Smooth muscle cell (in vitro differentiated cells): Measurements from ENCODE around the gene C1QTNF4. TPM values are rescaled to one million over a fixed set of nuclear protein-coding genes. Genes with fewer than 3 reads are reported as not detected.

ENCODE experiments used
- DNase-seq: peaks from one replicate; lab custom pipeline; 2025; ENCODE audit not compliant: unreplicated experiment; lab: John Stamatoyannopoulos, UW
- H2AFZ ChIP-seq: fragments of 200-600 bp; sonication (generic); 2 replicates; pipeline ENCODE4 v1.6.0; 2016; ENCODE audit warnings: antibody characterized with exemption, low read depth, mild to moderate bottlenecking
- H3F3A ChIP-seq: fragments of 200-600 bp; sonication (generic); 2 replicates; pipeline ENCODE4 v1.6.0; 2017; ENCODE audit warnings: antibody characterized with exemption, low read depth
- H3K27ac ChIP-seq: fragments of 200-600 bp; sonication (generic); 2 replicates; pipeline ENCODE4 v1.5.1; 2016; ENCODE audit warnings: low read depth, mild to moderate bottlenecking
- H3K27me3 ChIP-seq: fragments of 200-600 bp; sonication (generic); 2 replicates; pipeline ENCODE4 v1.6.1; 2016; ENCODE audit warnings: low read depth, mild to moderate bottlenecking
- H3K36me3 ChIP-seq: fragments of 200-600 bp; sonication (generic); 2 replicates; pipeline ENCODE4 v1.5.1; 2016; ENCODE audit warnings: low read depth
- H3K4me1 ChIP-seq: fragments of 200-600 bp; sonication (generic); 2 replicates; pipeline ENCODE4 v1.5.1; 2016; ENCODE audit warnings: low read depth
- H3K4me2 ChIP-seq: fragments of 200-600 bp; sonication (generic); 2 replicates; pipeline ENCODE4 v1.6.0; 2016; ENCODE audit warnings: mild to moderate bottlenecking
- H3K4me3 ChIP-seq: fragments of 200-600 bp; sonication (generic); 2 replicates; pipeline ENCODE4 v1.5.1; 2016; ENCODE audit warnings: mild to moderate bottlenecking
- H3K79me2 ChIP-seq: fragments of 200-600 bp; sonication (generic); 2 replicates; pipeline ENCODE4 v1.6.0; 2016; ENCODE audit warnings: low read depth, mild to moderate bottlenecking
- H3K9ac ChIP-seq: fragments of 200-600 bp; sonication (generic); 2 replicates; pipeline ENCODE4 v1.6.0; 2016; ENCODE audit warnings: low read depth
- H3K9me3 ChIP-seq: fragments of 200-600 bp; sonication (generic); replicated peaks from 2 replicates; pipeline ENCODE4 v1.5.1; 2016; ENCODE audit warnings: low read depth
- H4K20me1 ChIP-seq: fragments of 200-600 bp; sonication (generic); 2 replicates; pipeline ENCODE4 v1.6.0; 2016; ENCODE audit warnings: low read depth
- WGBS: methylation state at CpG from one replicate; pipeline ENCODE4 v1.1.7; 2016; ENCODE audit warnings: low lambda C conversion rate; 5-methylcytosine and 5-hydroxymethylcytosine counted together
- polyA plus RNA-seq: library from polyadenylated mRNA; unstranded; fragments of >200 nt; fragmentation: Nextera tagmentation; extraction: Ambion mirVana; gene quantifications from 2 replicates; pipeline ENCODE4 v1.2.1, GENCODE V29; 2016
- total RNA-seq: library from RNA; depleted of rRNA; stranded (reverse); fragments of >200 nt; gene quantifications from 2 replicates; pipeline ENCODE4 v1.2.3, GENCODE V29; 2014
- TF ChIP-seq, protein P1 (sequence below): fragments of 200-600 bp; sonication (generic); IDR thresholded peaks from 2 replicates; pipeline ENCODE4 v1.5.1; 2017; ENCODE audit warnings: borderline replicate concordance, mild to moderate bottlenecking, antibody characterized with exemption; ENCODE audit not compliant: insufficient read depth, poor library complexity, severe bottlenecking

C1QTNF4 gene
- total and polyA plus RNA-seq, 2 experiments from 2014 or later = 1.0 to 1.3 TPM

GRCh38 chr11:47631473-47631872 lies 37.3 kb upstream of the C1QTNF4 start:
- WGBS = 80% methylated on average over 5 of the region's 5 CpGs
- H3K27ac ChIP-seq = no peak overlapping the region
- DNase-seq = no peak
- H3K27me3 ChIP-seq = no peaks in the 10 kb centered on the region
- no peak overlapping the region for H3K9ac ChIP-seq
- no peaks in the 10 kb centered on the region for H3K9me3 ChIP-seq
- TF ChIP-seq, protein P1, sequence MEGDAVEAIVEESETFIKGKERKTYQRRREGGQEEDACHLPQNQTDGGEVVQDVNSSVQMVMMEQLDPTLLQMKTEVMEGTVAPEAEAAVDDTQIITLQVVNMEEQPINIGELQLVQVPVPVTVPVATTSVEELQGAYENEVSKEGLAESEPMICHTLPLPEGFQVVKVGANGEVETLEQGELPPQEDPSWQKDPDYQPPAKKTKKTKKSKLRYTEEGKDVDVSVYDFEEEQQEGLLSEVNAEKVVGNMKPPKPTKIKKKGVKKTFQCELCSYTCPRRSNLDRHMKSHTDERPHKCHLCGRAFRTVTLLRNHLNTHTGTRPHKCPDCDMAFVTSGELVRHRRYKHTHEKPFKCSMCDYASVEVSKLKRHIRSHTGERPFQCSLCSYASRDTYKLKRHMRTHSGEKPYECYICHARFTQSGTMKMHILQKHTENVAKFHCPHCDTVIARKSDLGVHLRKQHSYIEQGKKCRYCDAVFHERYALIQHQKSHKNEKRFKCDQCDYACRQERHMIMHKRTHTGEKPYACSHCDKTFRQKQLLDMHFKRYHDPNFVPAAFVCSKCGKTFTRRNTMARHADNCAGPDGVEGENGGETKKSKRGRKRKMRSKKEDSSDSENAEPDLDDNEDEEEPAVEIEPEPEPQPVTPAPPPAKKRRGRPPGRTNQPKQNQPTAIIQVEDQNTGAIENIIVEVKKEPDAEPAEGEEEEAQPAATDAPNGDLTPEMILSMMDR = no peak
- no peaks in the 10 kb centered on the region for H3K4me1 ChIP-seq
- no peak overlapping the region for H3K4me2 ChIP-seq
- H3K36me3 ChIP-seq = peaks cover 40% of the 10 kb centered on the region
- no peaks in the 10 kb centered on the region for H3K79me2 ChIP-seq
- H3F3A ChIP-seq = no peaks in the 10 kb centered on the region
- H3K4me3 ChIP-seq = no peak overlapping the region
- H2AFZ ChIP-seq = no peak overlapping the region
- H4K20me1 ChIP-seq = peaks cover 5% of the 10 kb centered on the region

DNA sequence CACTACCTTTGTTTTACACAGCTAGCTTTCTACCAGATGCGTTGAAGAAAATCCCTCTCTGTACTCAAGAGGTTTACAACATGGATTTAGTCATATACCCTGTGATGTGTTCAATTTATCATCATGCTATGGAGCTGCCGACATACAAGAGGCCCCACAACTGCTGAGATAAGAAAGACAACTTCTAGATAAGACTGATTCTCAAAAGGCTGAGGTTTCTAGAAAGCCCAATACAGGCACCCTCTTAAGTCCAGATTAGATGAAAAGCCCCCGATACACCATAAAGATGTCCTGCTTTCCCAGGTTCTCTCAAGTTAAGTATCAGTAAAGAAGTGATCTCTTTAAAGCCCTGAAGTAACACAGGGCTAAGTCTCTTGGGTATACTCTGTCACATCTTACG lies 33.8 kb upstream of the C1QTNF4 start:
- Histone ChIP-seq H3K9me3 (no peaks in the 10 kb centered on the region), H3K36me3 (peaks cover 42% of the 10 kb centered on the region), H3F3A (no peaks in the 10 kb centered on the region), H3K4me1 (no peaks in the 10 kb centered on the region), H2AFZ (no peak overlapping the region), H3K9ac (no peak overlapping the region), H3K4me2 (no peak overlapping the region), H4K20me1 (peaks cover 5% of the 10 kb centered on the region), H3K27me3 (no peaks in the 10 kb centered on the region), H3K79me2 (no peaks in the 10 kb centered on the region), H3K27ac (no peak overlapping the region), H3K4me3 (no peak overlapping the region)
- TF ChIP-seq, protein P1 = no peak
- WGBS = 37% methylated on average over 4 of the region's 4 CpGs
- DNase-seq = no peak

- peaks cover 43% of the 10 kb centered on the region for H3K36me3 ChIP-seq
- no peak for DNase-seq
- H3F3A ChIP-seq = no peaks in the 10 kb centered on the region
- no peak overlapping the region for H3K4me2 ChIP-seq
- no peaks in the 10 kb centered on the region for H3K79me2 ChIP-seq
- no peak overlapping the region for H3K27ac ChIP-seq
- no peaks in the 10 kb centered on the region for H3K27me3 ChIP-seq
- peaks cover 5% of the 10 kb centered on the region for H4K20me1 ChIP-seq
- no peak overlapping the region for H3K9ac ChIP-seq
- no peaks in the 10 kb centered on the region for H3K4me1 ChIP-seq
- TF ChIP-seq, protein P1 = no peak
- 98% methylated on average over 8 of the region's 8 CpGs for WGBS
- no peak overlapping the region for H3K4me3 ChIP-seq
- no peak overlapping the region for H2AFZ ChIP-seq
- no peaks in the 10 kb centered on the region for H3K9me3 ChIP-seq
Observed at GRCh38 chr11:47626234-47626633, 32.0 kb upstream of the C1QTNF4 start.

GRCh38 chr11:47620836-47621378 lies 26.7 kb upstream of the C1QTNF4 start:
- TF ChIP-seq, protein P1 = no peak
- no peak overlapping the region for H3K4me3 ChIP-seq
- H3K4me1 ChIP-seq = no peaks in the 10 kb centered on the region
- H3K27ac ChIP-seq = no peak overlapping the region
- no peak overlapping the region for H3K9ac ChIP-seq
- peaks cover 17% of the 10 kb centered on the region for H3K36me3 ChIP-seq
- H3K9me3 ChIP-seq = no peaks in the 10 kb centered on the region
- 100% methylated on average over 2 of the region's 2 CpGs for WGBS
- H3K79me2 ChIP-seq = no peaks in the 10 kb centered on the region
- H4K20me1 ChIP-seq = no peaks in the 10 kb centered on the region
- H3K4me2 ChIP-seq = no peak overlapping the region
- H2AFZ ChIP-seq = no peak overlapping the region
- H3K27me3 ChIP-seq = no peaks in the 10 kb centered on the region
- no peak for DNase-seq
- peaks cover 4% of the 10 kb centered on the region for H3F3A ChIP-seq
